ENCODE data around the gene SCGB1D1. TPM values are rescaled to one million over a fixed set of nuclear protein-coding genes. Genes with fewer than 3 reads are reported as not detected.
"Not testable (repeated sequence)": the region's sequence is repeated elsewhere in the genome, so short reads cannot be mapped to it uniquely, and the experiment has no call there.

SCGB1D1 gene
- total and polyA plus RNA-seq, 12 donors = not detected

DNA sequence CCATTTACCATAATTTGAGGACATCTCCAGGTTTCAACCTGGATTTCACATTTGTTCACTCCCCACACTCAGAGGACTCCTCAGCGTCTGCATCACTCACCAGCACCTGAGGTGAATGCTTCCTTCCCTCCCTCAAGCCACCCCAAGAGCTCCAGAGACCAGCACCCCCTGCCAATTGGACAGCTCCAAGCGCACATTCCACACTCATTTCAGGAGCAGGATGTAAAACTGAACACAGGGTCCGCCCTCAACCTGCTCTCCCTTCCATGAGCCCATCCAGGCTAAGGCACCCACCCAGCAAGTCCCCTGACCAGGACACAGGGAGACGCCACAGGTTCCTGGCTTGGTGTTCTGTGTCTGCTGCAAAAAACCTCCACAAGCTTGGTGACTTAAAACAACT lies 3.9 kb downstream of the SCGB1D1 start:
- 50 to 80% (median 61%) methylated on average over 3 to 4 of the region's 4 CpGs for WGBS, 4 donors
- Histone ChIP-seq H3K27ac (no peak overlapping the region), H3K4me3 (no peak overlapping the region), H3K36me3 (replicated peaks in 1 of 2) (no peaks in the 10 kb centered on the region), H3K9me3 (replicated peaks in 1 of 3) (no peaks in the 10 kb centered on the region), H3K27me3 (peaks cover 4% of the 10 kb centered on the region), H3K4me1 (replicated peaks in 1 of 2) (no peaks in the 10 kb centered on the region)
- DNase-seq = no peak
- intact Hi-C loops (cut with DNase I) = no loop called here
- TF ChIP-seq, protein P1, sequence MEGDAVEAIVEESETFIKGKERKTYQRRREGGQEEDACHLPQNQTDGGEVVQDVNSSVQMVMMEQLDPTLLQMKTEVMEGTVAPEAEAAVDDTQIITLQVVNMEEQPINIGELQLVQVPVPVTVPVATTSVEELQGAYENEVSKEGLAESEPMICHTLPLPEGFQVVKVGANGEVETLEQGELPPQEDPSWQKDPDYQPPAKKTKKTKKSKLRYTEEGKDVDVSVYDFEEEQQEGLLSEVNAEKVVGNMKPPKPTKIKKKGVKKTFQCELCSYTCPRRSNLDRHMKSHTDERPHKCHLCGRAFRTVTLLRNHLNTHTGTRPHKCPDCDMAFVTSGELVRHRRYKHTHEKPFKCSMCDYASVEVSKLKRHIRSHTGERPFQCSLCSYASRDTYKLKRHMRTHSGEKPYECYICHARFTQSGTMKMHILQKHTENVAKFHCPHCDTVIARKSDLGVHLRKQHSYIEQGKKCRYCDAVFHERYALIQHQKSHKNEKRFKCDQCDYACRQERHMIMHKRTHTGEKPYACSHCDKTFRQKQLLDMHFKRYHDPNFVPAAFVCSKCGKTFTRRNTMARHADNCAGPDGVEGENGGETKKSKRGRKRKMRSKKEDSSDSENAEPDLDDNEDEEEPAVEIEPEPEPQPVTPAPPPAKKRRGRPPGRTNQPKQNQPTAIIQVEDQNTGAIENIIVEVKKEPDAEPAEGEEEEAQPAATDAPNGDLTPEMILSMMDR (IDR thresholded peaks at IDR 0.05) = no peak
- no peak for TF ChIP-seq POLR2A (IDR thresholded peaks at IDR 0.05)

DNA sequence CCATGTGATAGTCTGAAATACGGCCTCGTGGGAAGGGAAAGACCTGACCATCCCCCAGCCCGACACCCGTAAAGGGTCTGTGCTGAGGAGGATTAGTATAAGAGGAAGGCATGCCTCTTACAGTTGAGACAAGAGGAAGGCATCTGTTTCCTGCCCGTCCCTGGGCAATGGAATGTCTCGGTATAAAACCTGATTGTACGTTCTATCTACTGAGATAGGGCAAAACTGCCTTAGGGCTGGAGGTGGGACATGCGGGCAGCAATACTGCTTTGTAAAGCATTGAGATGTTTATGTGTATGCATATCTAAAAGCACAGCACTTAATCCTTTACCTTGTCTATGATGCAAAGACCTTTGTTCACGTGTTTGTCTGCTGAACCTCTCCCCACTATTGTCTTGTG lies 5.0 kb downstream of the SCGB1D1 start:
- H3K27me3 ChIP-seq; intact Hi-C loops (cut with DNase I); H3K9me3 ChIP-seq (replicated peaks in 1 of 3); H3K4me1 ChIP-seq (replicated peaks in 1 of 2); H3K36me3 ChIP-seq (replicated peaks in 1 of 2); H3K4me3 ChIP-seq; DNase-seq; H3K27ac ChIP-seq: not testable (repeated sequence)
- WGBS, 4 donors = 17 to 30% (median 18%) methylated on average over 2 to 5 of the region's 9 CpGs

DNA sequence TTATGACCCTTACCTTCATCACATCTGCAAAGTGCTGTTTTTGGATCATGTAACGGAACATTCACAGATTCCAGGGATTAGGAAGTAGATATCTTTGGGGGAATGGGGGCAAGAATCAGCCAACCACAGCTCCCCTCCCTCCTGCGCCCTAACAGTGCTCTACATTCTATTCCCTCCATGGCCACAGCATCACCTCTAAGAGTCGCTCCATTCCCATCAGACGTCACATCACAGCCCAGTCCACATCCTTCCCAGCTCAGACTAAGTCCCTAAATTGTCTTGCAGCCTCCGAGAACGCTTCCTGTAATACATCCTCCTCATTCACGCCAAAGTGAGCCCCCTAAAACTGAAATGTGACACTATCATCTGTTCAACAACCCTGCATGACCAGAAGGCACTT lies 5.9 kb downstream of the SCGB1D1 start:
- intact Hi-C loops (cut with DNase I) = no loop called here
- Histone ChIP-seq H3K4me1 (replicated peaks in 1 of 2) (no peaks in the 10 kb centered on the region), H3K27me3 (peaks cover 4% of the 10 kb centered on the region), H3K27ac (no peak overlapping the region), H3K9me3 (replicated peaks in 1 of 3) (no peaks in the 10 kb centered on the region), H3K4me3 (no peak overlapping the region), H3K36me3 (replicated peaks in 1 of 2) (no peaks in the 10 kb centered on the region)
- TF ChIP-seq POLR2A (IDR thresholded peaks at IDR 0.05) = no peak
- TF ChIP-seq, protein P1 (IDR thresholded peaks at IDR 0.05) = no peak
- no peak for DNase-seq
- WGBS, 4 donors = 57 to 66% (median 65%) methylated on average over 7 of the region's 7 CpGs

DNA sequence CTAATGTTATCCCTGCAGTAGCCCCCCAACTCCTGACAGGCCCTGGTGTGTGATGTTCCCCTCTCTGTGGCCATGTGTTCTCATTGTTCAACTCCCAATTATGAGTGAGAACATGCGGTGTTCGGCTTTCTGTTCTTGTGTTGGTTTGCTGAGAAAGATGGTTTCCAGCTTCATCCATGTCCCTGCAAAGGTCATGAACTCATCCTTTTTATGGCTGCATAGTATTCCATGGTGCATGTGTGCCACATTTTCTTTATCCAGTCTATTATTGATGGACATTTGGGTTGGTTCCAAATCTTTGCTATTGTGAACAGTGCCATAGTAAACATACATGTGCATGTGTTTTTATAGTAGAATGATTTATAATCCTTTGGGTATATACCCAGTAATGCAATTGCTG lies 7.4 kb downstream of the SCGB1D1 start:
- H3K27ac ChIP-seq; H3K27me3 ChIP-seq; DNase-seq; H3K4me1 ChIP-seq (replicated peaks in 1 of 2); H3K36me3 ChIP-seq (replicated peaks in 1 of 2); H3K9me3 ChIP-seq (replicated peaks in 1 of 3); intact Hi-C loops (cut with DNase I); H3K4me3 ChIP-seq: not testable (repeated sequence)
- 61 to 100% (median 94%) methylated on average over 2 of the region's 2 CpGs for WGBS, 4 donors

DNA sequence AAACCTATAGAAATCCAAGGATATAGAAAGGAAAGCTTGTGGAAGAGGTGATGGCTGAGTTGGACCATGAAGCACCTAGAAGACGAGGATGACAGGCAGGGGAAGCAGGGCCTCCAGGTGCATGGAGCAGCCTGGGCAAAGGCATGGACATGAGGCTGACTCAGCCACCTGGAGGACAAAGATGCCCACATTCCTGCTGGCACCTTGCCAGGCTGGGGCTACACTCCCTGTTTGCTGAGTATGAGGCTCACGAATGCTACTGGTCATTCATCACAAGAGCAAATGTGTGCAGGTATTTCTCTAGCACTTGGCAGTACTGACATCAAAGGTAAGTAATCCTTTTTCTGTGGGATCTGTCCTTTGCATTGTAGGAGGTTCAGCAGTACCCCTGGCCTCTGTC lies 11.4 kb downstream of the SCGB1D1 start:
- 48 to 74% (median 68%) methylated on average over 2 of the region's 2 CpGs for WGBS, 4 donors
- H3K36me3 ChIP-seq (replicated peaks in 1 of 2) = no peaks in the 10 kb centered on the region
- no peaks in the 10 kb centered on the region for H3K4me1 ChIP-seq (replicated peaks in 1 of 2)
- H3K27ac ChIP-seq = no peak overlapping the region
- no peak for DNase-seq
- TF ChIP-seq, protein P1 (IDR thresholded peaks at IDR 0.05) = no peak
- TF ChIP-seq POLR2A (IDR thresholded peaks at IDR 0.05) = no peak
- no peaks in the 10 kb centered on the region for H3K9me3 ChIP-seq (replicated peaks in 1 of 3)
- H3K4me3 ChIP-seq = no peak overlapping the region
- intact Hi-C loops (cut with DNase I) = no loop called here
- H3K27me3 ChIP-seq = no peaks in the 10 kb centered on the region

Data from adrenal gland (tissue), 12 donors.